IMR-90 (cell line): ENCODE measurements around the gene ABLIM3.
A peak's percentile ranks its signal among the peaks of the same experiment; 100 is the strongest.

Experiments used
- CHD1 ChIP-seq: IDR thresholded peaks from 2 replicates; pipeline ENCODE4 v1.6.1; 2012; ENCODE audit warnings: low read depth, low read length, improper control_type of control experiment
- CTCF ChIP-seq: conservative IDR thresholded peaks from 2 replicates; pipeline ENCODE4 v1.5.1; 2012; ENCODE audit warnings: mild to moderate bottlenecking, low read depth, low read length, improper control_type of control experiment
- ELK1 ChIP-seq: fragments of 150-350 bp; IDR thresholded peaks from 2 replicates; pipeline ENCODE4 v1.6.1; 2016; ENCODE audit warnings: low read depth, mild to moderate bottlenecking, low read length, moderate library complexity, borderline replicate concordance
- FOS ChIP-seq: fragments of 150-350 bp; IDR thresholded peaks from 2 replicates; pipeline ENCODE4 v1.6.1; 2016; ENCODE audit warnings: low read depth, low read length
- MAFK ChIP-seq: IDR thresholded peaks from 2 replicates; pipeline ENCODE4 v1.6.1; 2012; ENCODE audit warnings: low read depth, low read length, improper control_type of control experiment
- MAZ ChIP-seq: IDR thresholded peaks from 2 replicates; pipeline ENCODE4 v1.6.1; 2012; ENCODE audit warnings: low read depth, mild to moderate bottlenecking, low read length, improper control_type of control experiment, moderate library complexity, borderline replicate concordance
- POLR2A ChIP-seq: IDR thresholded peaks from 2 replicates; pipeline ENCODE4 v1.6.1; 2012; ENCODE audit warnings: mild to moderate bottlenecking, low read depth, low read length
- RAD21 ChIP-seq: IDR thresholded peaks from 2 replicates; pipeline ENCODE4 v1.6.1; 2012; ENCODE audit warnings: low read length, improper control_type of control experiment
- SMC3 ChIP-seq: fragments of 150-350 bp; IDR thresholded peaks from 2 replicates; pipeline ENCODE4 v1.6.1; 2016; ENCODE audit warnings: low read depth, mild to moderate bottlenecking, antibody characterized with exemption, low read length, moderate library complexity
- USF2 ChIP-seq: fragments of 150-350 bp; IDR thresholded peaks from 2 replicates; pipeline ENCODE4 v1.6.1; 2017; ENCODE audit warnings: mild to moderate bottlenecking, antibody characterized with exemption, low read length, low read depth

DNA sequence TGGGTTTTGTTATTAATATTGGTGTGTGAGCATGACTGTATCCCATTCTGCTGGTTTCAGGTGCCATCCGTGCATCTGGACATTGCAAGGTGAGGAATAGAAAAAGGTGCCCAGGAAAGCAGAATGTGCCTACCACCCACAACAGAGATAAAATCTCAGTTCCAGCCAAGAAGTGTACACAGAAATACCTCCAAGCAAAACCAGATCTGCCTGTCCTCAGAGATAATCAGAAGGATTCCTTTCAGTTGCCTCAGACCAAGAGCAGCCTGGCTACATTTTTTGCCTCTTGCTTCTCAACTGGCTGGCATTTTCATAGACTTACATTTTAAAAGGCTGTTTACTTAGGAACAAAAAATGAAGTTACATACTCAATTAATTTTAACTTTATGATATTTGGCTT is 12.1 kb upstream of the ABLIM3 start:
- no peak for TF ChIP-seq CTCF
- peak; percentile 11; the same call in 1 of the 2 replicates for TF ChIP-seq RAD21
- no peak for TF ChIP-seq FOS
- no peak for TF ChIP-seq MAFK
- TF ChIP-seq POLR2A, result no peak
- no peak for TF ChIP-seq MAZ
- no peak for TF ChIP-seq SMC3
- TF ChIP-seq ELK1, result no peak
- no peak for TF ChIP-seq CHD1
- TF ChIP-seq USF2, result no peak
